Activated CD4-positive, CD25-positive, alpha-beta regulatory T cell treated with anti-CD3 and anti-CD28 coated beads, Interleukin-2, amount 50 U/mL, for 16 hours (primary cell): ENCODE data around the gene KRT35.
"Not testable (repeated sequence)": the region's sequence is repeated elsewhere in the genome, so short reads cannot be mapped to it uniquely, and the experiment has no call there.

Experiments used
- DNase-seq: peaks from one replicate; pipeline ENCODE4 v3.0.0-alpha.2; 2020; ENCODE audit warnings: low read depth, low spot score

The KRT35 gene

GRCh38 chr17:41453066-41453465, 27.9 kb downstream of the KRT35 start:
- no peak for DNase-seq

- no peak for DNase-seq
Measured at GRCh38 chr17:41452281-41452680, 28.7 kb downstream of the KRT35 start.

GRCh38 chr17:41451154-41451728, 29.7 kb downstream of the KRT35 start:
- DNase-seq = no peak

GRCh38 chr17:41449008-41449407, 31.9 kb downstream of the KRT35 start:
- no peak for DNase-seq

- no peak for DNase-seq
Measured at GRCh38 chr17:41448506-41448905, 32.4 kb downstream of the KRT35 start.

GRCh38 chr17:41446806-41447205, 34.1 kb downstream of the KRT35 start:
- DNase-seq = no peak

GRCh38 chr17:41444640-41445039, 36.3 kb downstream of the KRT35 start:
- no peak for DNase-seq

- no peak for DNase-seq
Measured at GRCh38 chr17:41444186-41444585, 36.8 kb downstream of the KRT35 start.

- no peak for DNase-seq
Measured at GRCh38 chr17:41442739-41443138, 38.2 kb downstream of the KRT35 start.

GRCh38 chr17:41440531-41441033, 40.4 kb downstream of the KRT35 start, which contains the start of gene KRT38:
Gene KRT38, minus strand, starts transcription at chr17:41440983. Its CDS starts 62 bp downstream, at chr17:41440921.
- DNase-seq = no peak

GRCh38 chr17:41439375-41439774, 41.6 kb downstream of the KRT35 start:
- no peak for DNase-seq

GRCh38 chr17:41437769-41438168, 43.2 kb downstream of the KRT35 start:
- no peak for DNase-seq

GRCh38 chr17:41437254-41437653, 43.7 kb downstream of the KRT35 start:
- DNase-seq = no peak

- DNase-seq = no peak
Measured at GRCh38 chr17:41434415-41434814, 46.5 kb downstream of the KRT35 start.

- no peak for DNase-seq
Measured at GRCh38 chr17:41434005-41434404, 46.9 kb downstream of the KRT35 start.

GRCh38 chr17:41433586-41433985, 47.4 kb downstream of the KRT35 start:
- no peak for DNase-seq

- not testable (repeated sequence) for DNase-seq
Measured at GRCh38 chr17:41430376-41430775, 50.6 kb downstream of the KRT35 start.

GRCh38 chr17:41429667-41430066, 51.3 kb downstream of the KRT35 start:
- DNase-seq = no peak

GRCh38 chr17:41428591-41429291, 52.2 kb downstream of the KRT35 start:
- DNase-seq = no peak
